Adrenal gland (tissue), 5 donors: ENCODE results near the gene HSPA1L.

ENCODE experiments used
- CTCF ChIP-seq, 6 experiments: fragments of 450-650 bp in 4 of 6; fragments of 200-600 bp in 2 of 6; sonication (generic) in 1 of 6; IDR thresholded peaks; 1 replicate in 5 of 6; 2 replicates in 1 of 6; pipeline versions ENCODE4 v1.5.1 to v1.8.0; 2016 to 2021; ENCODE audit warnings: antibody characterized with exemption in 6 of 6, mild to moderate bottlenecking in 2 of 6, moderate library complexity in 1 of 6
- POLR2A ChIP-seq, 2 donors: fragments of 450-650 bp; IDR thresholded peaks; one replicate each; pipeline ENCODE4 v1.6.1; 2017; ENCODE audit warnings: antibody characterized with exemption in 2 of 2, mild to moderate bottlenecking in 2 of 2, moderate library complexity in 1 of 2
- donor health status: DM: no; HTN: no; CAD: no.

GRCh38 chr6:31785475-31785874 is 29.6 kb downstream of the HSPA1L start:
- no peak for TF ChIP-seq CTCF (IDR thresholded peaks at IDR 0.05)
- TF ChIP-seq POLR2A (IDR thresholded peaks at IDR 0.05) = no peak
